Iris pigment epithelial cell (primary cell): ENCODE data around the gene LZTR1.

Source experiments
- DNase-seq: peaks from one replicate; pipeline ENCODE4 v3.0.0-alpha.2; 2011; ENCODE audit warnings: low read depth

The LZTR1 gene

GRCh38 chr22:20951151-20951931 is 30.8 kb upstream of the LZTR1 start:
- no peak for DNase-seq

- DNase-seq, result no peak
Observed at GRCh38 chr22:20951932-20952380, 30.1 kb upstream of the LZTR1 start.

GRCh38 chr22:20952544-20953341 is 29.4 kb upstream of the LZTR1 start:
- no peak for DNase-seq

- no peak for DNase-seq
Observed at GRCh38 chr22:20953342-20953608, 28.8 kb upstream of the LZTR1 start.

DNA sequence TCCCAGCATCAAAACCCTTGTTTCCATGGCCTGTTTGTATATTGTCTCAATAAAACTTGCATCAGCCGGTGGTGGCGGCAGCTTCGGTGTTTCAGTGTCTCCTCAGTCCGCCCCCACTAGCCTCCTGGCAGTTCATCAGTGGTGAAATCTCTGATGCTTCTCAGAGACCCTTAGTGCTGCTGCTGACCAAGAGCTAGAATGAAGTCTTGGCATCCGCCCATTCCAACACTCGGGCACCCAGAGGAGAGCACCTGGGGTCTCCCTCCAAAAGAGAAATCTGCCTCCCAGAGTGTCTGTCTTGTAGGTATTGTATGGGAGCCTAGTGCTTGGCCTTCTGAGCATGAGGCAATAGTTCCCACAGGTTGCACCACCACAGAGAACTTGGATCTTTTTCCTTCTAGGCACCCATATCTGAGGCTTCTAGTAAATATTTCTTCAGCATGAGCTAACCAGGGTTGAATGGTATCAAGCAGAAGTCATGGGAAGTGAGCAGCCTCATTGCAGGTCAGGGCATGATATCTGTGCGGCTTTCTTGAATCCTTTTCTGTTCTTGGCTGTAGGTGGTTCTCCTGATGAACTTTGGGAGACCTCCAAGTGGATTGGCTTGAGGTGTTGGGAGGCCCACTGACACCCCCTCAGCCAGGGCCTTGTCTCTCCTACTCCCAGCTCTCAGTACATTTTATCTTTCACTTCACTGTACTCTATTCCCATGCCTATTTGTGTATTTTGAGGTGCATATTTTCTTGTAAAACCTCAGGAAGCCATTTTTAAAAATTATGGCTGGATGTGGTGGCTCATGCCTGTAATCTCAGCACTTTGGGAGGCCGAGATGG is 28.2 kb upstream of the LZTR1 start:
- peak; percentile 92 for DNase-seq

GRCh38 chr22:20955548-20955947 is 26.5 kb upstream of the LZTR1 start:
- no peak for DNase-seq

DNA sequence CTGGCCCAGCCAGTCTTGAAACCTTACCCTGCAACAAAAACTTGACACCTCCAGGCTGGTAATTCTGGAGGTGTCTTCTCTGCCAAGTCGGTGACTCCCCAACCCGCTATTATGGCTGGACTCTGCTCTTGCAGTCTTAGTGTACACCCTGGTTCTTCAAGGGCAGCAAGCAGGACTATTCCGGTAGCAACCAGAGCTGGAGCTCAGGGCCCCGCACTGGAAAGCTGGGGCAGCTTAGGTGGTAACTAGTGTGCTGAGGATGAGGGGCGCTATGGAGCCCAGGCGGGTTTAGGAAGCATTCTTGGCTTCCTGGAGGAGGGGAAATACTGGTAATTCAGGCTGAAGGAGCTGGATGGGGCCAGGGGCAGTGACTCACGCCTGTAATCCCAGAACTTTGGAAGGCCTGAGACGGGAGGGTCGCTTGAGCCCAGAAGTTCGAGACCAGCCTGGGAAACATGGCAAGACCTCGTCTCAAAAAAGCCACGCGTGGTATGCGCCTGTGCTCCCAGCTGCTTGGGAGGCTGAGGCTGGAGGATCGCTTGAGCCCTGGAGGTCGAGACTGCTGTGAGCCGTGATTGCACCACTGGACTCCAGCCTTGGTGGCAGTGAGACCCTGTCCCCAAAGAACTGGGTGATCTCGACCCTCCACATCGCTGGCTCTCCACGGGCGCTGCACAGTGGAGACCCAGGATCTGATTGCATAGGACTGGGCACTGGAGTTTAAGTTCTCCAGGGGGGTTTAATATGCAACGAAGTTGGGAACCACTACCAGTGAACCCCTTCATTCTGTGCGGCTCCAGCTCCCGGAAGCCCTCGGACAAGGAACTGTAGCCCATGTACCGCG is 25.6 kb upstream of the LZTR1 start:
- DNase-seq, result peak; percentile 41

DNA sequence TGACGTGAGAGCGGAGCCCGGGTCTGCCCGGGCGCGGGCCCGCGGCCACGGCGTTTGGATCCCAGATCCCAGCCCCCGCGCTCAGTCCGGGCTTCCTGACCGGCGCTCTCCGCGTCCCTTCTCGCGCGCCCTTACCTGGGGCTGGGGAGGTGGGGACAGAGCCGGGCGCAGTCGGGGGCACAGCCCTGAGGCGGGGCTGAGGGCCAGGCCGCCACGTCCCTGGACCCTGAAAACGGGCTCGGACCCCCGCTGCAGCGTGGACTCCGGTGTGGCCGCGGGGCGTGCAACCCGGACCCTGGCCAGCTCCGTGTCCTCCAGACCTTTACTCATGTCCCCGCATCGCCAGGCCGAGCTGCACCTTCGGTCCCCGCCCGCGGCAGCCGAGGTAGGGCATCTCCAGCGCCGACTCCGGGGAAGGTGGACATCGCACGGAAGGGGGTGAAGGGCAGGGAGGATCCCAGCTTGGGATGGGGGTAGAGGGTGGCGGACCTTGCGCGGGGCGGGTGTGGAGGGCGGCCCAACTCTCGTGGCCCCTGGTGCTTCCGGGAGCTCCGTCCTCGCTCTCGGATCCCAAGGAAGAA is 24.9 kb upstream of the LZTR1 start:
- DNase-seq, result peak; percentile 18

DNA sequence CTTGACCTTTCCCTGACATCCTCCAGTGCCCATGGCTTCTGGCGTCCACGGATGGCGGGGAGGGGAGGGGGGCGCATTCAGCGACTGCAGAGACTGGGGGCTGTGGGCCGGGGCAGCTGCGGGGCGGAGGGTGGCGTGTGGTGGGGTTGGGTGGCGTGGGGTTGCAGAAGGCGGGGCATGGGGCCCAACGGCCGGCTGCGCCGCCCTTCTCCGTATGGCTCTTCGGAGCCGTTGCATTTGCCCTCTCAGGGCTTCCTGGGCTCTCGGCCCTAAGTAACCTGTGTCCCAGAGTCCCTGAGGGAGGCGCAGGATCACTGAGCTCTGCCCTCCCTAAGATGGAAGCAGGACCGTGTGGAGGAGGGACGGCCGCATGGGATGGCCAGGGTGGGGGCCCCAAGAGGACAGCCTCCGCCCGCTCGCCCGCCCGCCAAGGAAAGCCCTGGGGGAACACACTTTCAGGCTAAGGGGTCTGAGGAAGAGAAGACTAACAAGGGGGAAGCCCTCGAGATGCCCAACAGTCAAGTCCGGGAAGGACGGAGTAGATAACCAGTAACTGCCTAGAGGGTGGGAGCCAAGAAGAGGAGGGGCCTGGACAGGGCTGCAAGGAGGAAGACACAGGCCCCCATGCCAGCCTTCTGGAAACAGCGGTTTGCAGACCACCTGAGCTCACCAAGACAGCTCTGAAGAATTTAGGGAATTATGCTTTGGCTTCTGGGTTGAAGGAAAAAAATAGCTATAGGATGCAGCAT is 24.2 kb upstream of the LZTR1 start:
- DNase-seq, result no peak

DNA sequence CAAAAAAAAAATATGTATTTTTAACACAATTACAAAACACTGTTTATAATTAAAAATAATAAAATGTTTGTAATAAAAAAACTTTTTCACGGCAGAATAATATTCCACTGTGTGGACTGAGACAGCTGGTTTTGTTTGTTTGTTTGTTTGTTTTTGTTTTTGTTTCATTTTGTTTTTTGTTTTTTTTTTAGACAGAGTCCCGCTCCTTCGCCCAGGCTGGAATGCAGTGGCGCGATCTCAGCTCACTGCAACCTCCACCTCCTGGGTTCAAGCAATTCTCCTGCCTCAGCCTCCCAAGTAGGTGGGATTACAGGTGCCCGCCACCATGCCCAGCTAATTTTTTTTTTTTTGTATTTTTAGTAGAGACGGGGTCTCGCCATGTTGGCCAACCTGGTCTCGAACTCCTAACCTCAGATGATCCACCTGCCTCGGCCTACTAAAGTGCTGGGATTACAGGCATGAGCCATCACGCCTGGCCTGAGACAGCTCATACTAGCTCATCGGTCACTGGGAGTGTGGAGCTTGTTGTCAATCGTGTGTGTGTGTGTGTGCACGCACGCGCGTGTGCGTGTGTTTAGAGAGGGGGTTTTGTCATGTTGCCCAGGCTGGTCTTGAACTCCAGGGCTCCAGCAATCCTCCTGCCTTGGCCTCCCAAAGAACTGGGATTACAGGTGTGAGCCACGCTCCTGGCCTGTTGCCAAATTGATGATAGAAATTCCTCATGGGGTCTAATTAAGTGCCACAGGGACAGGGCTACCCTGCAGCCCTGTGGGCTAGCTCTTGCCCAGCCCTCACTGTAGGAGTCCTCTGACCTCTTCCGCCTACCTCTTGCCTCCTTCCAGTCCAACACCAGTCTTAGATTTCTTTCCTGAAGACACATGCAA is 22.3 kb upstream of the LZTR1 start:
- DNase-seq, result no peak

- no peak for DNase-seq
Observed at GRCh38 chr22:20960609-20961008, 21.5 kb upstream of the LZTR1 start.

- no peak for DNase-seq
Observed at GRCh38 chr22:20962491-20962945, 19.6 kb upstream of the LZTR1 start.

GRCh38 chr22:20963201-20964052 is 18.7 kb upstream of the LZTR1 start:
- DNase-seq, result no peak

DNA sequence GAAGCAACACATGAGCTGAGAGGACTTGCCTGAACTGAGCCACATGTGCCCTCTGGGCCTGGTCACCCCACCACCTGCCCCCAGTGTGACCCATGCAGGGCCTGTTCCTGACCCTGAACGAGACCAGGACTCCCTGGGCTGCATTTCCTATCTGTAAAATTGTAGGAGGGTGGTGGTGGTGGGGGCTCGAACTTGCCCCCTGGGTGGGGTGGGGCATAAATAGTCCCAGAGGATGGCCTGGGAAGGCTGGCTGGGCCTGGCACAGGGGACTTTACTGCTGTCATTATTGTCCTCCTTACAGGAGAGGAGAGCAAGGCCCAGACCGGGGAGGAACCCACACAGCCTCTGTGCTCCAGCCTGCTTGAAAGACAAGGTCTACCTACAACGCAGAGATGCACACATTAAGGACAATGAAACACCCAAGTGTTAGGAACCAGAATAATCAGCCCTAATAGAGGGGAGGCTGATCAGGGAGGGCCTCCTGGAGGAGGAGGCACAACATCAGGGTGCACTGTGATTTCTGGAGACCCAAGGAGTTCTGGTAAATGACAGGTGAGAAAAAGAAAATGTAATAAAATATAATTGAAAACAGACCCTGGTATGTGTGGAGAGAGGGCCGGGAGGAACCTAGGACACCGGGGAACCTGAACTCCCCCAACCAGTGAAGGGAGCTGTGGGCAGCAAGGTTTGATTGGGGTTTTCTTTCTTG is 17.9 kb upstream of the LZTR1 start:
- DNase-seq, result no peak

DNA sequence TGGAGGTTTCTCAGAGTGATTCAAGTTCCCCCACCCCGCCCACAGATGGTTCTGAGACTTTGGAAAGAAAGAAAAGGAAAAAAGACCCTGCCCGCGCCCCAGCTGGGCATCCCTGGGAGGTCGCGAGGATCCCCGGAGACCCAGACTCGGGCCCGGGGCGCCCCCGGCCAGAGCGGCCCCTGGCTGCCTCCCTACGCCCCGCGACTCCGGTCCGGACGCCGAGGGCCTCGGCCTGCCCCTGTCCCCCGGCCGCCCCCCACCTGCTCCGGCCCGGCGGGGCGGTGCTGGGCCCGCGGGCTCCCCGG is 17.3 kb upstream of the LZTR1 start:
- DNase-seq, result no peak

DNA sequence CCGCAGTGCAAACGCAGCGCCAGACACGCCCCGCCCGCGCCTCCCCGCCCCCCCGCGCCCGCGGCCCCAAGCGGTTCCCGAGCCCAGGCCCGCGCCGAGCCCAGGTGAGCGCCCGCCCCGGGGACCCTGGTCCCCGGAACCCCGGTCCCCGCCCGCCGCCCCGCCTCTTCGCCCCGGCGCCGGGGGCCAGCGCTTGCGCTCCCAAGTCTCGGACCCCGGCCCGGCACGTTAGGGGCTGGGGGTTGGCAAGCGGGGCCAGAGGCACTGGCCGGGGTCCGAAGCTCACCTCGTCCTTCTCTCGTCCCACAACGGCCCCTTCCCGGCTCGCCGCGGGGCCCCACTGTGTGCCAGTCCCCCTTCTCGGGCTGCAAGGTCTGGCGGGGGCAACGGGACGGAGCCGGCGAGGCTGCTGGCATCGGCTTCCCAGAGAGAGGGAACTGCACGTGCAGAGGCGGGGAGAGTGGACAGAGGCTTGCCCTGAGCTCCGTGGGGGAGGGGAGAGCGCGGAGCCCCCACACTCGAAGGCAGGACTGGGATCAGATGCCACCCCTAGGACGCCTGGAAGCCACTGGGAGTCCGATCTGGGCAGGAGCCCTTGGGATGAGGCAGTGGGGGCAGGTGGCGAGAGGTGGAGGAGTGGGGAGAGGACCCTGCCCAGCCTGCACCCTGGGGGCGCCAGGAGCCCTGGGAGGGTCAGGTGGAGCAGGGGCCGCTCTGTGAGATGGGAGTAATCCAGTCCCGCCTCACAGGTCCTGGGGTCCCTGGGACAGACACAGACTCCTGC is 16.8 kb upstream of the LZTR1 start:
- no peak for DNase-seq
